ENCODE measurements around the gene SHISA6.
"Not testable (repeated sequence)": the region's sequence is repeated elsewhere in the genome, so short reads cannot be mapped to it uniquely, and the experiment has no call there.

SHISA6 gene

DNA sequence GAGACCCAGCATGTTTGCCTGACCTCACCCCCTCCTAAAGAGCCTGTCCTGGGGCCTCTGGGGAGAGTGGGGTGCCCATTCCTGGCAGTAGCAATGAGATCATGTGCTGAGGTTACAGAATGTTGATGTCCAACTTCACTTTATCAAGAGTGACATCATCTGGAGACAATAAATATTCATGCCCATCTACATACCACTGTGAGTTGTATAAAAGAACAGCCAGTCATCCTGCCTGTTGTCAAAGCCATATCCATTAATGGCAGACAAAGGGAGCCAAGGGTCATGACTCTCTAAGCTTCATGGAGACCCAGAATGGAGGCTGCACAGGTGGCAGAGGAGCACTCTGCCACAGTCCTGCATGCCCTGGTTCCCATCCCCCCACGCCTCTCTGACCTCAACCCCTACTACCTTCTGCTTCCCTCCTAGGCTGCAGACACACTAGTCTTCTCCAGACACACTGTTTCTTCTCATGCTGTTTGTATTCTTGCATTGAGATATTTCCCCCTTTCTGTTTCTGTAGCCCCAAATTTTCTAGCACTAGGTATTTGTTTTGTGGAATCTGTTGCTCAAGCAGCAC, 27.1 kb downstream of the SHISA6 start:
- no peak for DNase-seq

DNA sequence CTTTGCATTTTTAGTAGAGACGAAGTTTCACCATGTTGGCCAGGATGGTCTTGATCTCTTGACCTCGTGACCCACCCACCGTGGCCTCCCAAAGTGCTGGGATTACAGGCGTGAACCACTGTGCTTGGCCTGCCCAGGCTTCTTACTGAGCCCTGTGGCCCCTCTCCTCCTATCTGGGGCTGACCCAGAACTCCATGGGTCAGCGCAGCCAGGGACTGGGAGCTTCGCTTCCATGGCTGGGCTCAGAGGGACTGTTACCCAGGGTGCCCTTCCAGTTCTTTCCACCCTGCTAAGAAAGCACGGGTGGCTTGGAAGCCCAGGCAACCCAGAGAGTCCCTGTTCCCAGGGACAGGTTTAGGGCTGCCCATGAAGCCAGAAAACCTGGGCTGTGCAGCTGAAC, 28.2 kb downstream of the SHISA6 start:
- DNase-seq: no peak

- no peak for DNase-seq
Measured at GRCh38 chr17:11272191-11272590, 31.2 kb downstream of the SHISA6 start.

DNA sequence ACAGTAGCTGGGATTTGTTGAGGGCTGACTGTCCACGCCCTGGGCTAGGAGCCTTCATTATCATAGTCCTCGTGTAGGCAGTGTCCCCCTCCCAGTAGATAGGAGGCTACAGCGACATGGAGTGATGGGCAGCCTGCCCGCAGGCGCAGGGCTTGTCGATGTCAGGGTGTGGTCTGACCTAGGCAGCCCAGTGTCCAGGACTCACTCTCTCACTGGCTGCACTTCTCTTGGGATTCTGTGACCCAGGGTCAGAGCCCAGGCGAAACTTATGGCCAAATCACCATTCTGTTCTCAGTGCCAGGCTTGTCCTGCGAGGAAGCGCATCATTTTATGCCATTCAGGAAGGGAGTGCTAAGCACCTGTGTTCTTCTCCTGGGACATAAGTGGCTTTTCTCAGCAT, 32.6 kb downstream of the SHISA6 start:
- DNase-seq: no peak

DNA sequence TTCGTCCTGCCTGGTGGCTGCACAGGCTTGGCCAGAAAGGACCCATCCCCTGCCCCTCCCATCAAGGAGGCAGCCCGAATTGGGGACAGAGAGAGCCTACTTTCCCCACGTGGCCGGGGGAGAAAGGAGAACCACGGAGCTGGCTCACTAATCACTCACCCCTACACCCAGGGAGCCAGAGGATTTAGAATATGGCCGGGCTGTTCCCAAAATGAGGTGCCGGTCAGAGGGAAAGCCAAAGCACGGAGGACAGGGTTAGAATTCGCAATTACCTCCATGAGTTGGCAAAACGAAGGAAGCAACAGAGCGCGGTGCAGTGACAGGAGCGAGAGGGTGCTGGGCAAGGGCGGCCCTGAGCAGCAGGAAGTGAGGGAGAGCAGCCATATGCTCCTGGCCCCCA, 33.1 kb downstream of the SHISA6 start:
- DNase-seq: no peak

DNA sequence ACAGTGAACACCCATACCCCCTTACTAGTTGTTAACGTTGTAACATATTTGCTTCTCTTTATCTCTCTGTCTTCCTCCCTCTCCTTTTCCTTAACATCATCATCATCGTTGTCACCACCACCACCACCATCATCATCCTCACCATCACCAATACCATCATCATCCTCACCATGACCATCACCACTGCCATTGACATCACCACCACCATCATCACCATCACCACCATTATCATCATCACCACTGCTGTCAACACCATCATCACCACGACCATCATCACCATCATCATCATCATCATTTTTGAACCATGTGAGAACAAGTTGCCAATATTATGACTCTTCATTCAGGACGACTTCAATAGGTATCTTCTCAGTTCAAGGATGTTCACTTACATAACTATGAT, 35.5 kb downstream of the SHISA6 start:
- no peak for DNase-seq

- DNase-seq: no peak
Measured at GRCh38 chr17:11278186-11278991, 37.4 kb downstream of the SHISA6 start.

- no peak for DNase-seq
Measured at GRCh38 chr17:11278992-11279270, 37.9 kb downstream of the SHISA6 start.

GRCh38 chr17:11279776-11280344, 38.8 kb downstream of the SHISA6 start:
- no peak for DNase-seq

DNA sequence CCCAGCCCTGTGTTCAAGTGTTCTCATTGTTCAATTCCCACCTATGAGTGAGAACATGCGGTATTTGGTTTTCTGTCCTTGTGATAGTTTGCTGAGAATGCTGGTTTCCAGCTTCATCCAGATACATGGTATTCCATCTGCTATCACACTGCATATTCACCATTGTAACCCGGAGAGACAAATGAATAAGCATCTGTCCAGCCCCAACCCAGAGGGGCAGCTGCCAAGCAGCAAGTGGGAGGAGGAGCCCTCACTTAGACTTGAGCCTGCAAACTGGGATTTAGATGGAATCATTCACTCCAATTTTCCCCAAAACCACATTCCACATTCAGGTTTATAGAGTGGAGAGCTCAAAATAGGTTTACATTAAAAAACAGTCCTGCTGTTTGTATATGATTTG, 41.6 kb downstream of the SHISA6 start:
- no peak for DNase-seq

GRCh38 chr17:11284811-11285210, 43.8 kb downstream of the SHISA6 start:
- no peak for DNase-seq

DNA sequence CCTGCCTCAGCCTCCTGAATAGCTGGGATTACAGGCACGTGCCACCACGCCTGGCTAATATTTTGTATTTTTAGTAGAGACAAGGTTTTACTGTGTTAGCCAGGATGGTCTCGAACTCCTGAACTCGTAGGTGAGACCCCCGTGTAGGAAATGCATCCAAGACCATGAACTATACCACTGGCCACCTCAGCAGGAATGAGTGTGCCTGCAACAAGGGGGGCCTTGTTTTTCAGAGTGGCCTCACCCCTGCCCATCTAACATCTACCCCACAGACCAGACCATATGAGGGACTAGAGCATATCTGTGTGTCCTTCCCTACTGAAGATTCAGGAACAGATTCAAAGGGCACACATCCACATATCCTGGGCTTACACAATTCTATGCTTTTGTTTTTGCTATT, 44.9 kb downstream of the SHISA6 start:
- no peak for DNase-seq

DNA sequence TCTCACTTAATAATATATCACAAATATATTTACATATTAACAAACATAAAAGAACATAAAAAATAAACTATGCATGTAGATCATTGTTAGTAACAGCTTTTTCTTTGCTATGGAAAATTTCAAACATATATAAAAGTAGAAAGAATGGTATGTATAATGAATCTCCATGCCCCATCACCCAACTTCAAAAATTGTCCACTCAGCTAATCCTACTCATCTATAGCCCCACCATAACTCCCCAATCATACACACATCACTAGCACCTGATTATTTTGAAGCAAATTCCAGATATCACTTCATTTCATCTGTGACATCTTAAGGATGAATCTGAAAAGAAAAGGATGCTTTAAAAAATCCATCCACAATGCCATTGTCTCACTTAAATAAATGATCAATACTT, 46.8 kb downstream of the SHISA6 start:
- no peak for DNase-seq

DNA sequence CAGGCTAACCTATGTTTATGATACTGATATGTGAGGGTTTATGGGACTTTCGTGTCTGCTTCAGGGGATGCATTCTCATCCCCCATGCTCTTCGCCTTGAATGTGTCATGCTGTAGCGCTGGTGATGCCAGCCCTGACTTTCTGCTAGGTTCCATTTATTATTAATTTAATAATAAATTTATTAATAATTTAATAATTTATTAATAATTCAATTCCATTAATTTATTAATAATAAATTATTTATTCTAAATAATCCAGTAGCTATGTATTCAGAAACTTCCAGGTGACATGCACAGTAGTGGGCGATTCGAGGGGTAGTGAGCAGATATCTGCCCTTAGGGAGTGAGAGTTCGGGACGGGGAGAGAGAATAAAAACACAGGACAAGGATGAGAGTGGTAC, 49.8 kb downstream of the SHISA6 start:
- no peak for DNase-seq

DNA sequence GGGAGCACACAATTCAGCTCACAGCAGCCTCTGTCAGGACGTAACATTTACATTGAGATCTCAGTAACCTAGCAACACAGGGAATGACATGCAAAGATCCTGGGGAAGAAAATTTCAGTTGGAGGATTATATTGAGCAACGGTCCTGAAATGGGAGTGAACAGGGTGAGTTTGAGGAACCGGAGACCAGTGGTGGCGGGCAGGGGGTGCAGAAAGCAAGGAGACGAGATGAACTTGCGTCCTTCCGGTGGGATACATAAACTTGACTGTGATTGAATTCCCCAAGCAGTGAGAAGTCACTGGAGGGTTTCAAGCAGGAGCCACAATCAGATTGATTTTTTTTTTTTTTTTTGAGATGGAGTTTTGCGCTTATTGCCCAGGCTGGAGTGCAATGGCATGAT, 51.5 kb downstream of the SHISA6 start:
- no peak for DNase-seq

DNA sequence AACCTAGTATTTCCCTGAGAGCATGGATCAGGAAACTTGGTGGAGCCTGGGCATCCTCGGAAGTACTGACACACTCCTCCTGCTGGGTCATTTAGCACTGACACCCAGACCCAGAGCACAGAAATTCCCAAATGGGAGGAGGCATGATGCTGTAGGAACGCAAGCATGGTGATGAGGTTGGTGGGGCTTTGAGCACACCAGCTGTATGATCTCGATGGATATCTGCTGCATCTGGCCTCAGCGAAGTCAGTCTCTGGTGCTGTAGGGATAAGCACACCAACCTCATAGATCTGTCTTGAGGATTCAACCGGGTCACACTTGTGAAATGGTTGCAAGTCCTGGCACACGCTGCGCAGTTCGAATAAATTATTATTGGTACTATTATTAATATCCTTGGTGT, 52.5 kb downstream of the SHISA6 start:
- no peak for DNase-seq

DNA sequence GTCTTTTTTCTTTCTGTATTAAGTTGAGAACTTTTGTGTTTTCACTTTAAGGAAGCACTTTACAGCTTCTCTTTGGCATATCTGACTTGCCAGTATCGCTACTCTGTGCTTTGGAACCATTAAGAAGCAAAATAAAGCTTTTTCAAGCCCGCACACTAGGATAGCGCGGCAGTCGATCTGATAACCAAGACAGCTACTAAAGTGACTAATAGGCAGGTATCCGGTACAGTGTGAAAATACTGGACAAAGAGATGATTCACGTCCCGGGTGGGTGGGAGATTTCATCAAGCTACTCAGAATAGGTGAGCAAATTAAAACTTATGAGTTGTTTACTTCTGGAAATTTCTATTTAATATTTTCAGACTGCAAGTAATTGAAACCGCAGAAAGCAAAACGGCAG, 53.8 kb downstream of the SHISA6 start:
- DNase-seq: no peak

DNA sequence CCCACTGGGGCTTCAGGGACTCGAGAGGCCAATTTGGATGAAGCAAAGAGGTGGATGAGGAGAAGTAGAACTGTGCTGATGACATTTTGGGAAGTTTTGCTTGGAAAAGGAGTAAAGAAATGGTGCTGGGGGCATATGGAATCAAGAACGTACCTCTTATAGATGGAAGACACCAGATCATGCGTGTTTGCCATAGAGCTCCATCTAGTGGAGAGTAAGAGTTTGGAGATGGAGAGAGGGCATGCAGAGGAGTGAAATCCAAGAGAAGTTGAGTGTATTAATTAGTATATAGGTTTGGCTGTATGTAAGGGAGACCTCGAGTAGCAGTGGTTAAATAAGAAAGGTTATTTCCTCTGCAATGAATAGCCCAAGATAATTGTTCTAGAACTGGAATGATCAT, 56.0 kb downstream of the SHISA6 start:
- DNase-seq: no peak

DNA sequence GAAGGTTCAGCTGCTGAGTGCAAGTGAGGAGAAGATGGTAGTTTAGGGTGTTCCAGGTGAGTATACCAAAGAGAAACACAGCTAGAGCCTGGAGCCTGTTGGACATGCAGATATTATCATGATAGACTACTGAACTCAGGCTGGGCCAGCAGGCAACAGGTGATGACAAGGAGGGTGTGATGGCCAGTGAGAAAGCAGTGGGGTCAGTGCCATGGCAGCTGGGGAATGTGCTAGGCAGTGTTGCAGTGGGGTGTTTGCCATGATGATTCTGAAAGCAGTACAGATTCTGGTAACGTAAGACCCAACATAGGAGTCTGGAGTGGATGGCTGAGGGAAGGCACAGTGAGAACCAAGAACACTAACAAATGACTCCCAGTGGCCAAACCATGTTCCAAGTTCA, 57.4 kb downstream of the SHISA6 start:
- DNase-seq: no peak

- no peak for DNase-seq
Measured at GRCh38 chr17:11300201-11300600, 59.2 kb downstream of the SHISA6 start.

GRCh38 chr17:11300738-11301137, 59.7 kb downstream of the SHISA6 start:
- DNase-seq: no peak

DNA sequence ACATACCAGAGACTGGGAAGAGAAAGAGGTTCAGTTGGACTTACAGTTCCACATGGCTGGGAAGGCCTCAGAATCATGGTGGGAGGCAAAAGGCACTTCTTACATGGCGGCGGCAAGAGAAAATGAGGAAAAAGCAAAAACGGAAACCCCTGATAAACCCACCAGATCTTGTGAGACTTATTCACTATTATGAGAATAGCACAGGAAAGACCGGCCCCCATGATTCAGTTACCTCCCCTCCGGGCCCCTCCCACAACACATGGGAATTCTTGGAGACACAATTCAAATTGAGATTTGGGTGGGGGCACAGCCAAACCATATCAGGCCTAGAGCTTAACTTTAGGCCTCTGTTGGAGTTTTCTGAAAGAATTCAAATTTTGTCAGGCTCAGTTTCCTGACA, 60.9 kb downstream of the SHISA6 start:
- DNase-seq: not testable (repeated sequence)

- no peak for DNase-seq
Measured at GRCh38 chr17:11302401-11303186, 61.6 kb downstream of the SHISA6 start.
